Rectal smooth muscle tissue (tissue), 1 donor: ENCODE data around the gene KIF4B.
"Not testable (repeated sequence)": the region's sequence is repeated elsewhere in the genome, so short reads cannot be mapped to it uniquely, and the experiment has no call there.

Experiments used
- H3K27ac ChIP-seq: one replicate; pipeline ENCODE4 v1.7.0; 2013; ENCODE audit warnings: low read depth, low read length, inconsistent platforms
- H3K27me3 ChIP-seq: one replicate; pipeline ENCODE4 v1.7.0; 2013; ENCODE audit warnings: low read length; ENCODE audit not compliant: control insufficient read depth, insufficient read depth
- H3K36me3 ChIP-seq: one replicate; pipeline ENCODE4 v1.7.0; 2013; ENCODE audit warnings: low read length; ENCODE audit not compliant: control insufficient read depth, insufficient read depth
- H3K4me1 ChIP-seq: one replicate; pipeline ENCODE4 v1.7.0; 2013; ENCODE audit warnings: low read length; ENCODE audit not compliant: control insufficient read depth, insufficient read depth
- H3K4me3 ChIP-seq: one replicate; pipeline ENCODE4 v1.7.0; 2013; ENCODE audit warnings: low read length
- H3K9ac ChIP-seq: one replicate; pipeline ENCODE4 v1.7.0; 2013; ENCODE audit warnings: low read length

The KIF4B gene

DNA sequence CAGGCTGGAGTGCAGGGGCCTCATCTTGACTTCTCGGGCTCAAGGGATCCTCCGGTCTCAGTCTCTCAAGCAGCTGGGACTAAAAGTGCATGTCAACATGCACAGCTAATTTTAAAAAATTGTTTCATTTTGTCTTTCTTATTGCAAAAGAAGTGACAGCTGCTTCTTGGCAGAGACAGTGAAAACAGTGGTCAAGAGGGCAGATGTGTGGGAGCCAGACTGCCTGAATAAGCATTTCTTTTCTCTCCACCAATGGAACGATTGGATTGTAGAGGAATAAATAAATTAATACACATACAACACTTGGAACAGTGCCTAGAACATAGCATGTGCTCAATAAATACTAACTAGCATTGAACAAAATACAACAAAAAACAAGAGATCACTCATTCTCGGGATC lies 27.4 kb upstream of the KIF4B start:
- no peak overlapping the region for H3K27ac ChIP-seq
- H3K4me3 ChIP-seq, result no peak overlapping the region
- H3K36me3 ChIP-seq, result no peaks in the 10 kb centered on the region
- no peak overlapping the region for H3K9ac ChIP-seq
- H3K27me3 ChIP-seq, result no peaks in the 10 kb centered on the region
- H3K4me1 ChIP-seq, result no peaks in the 10 kb centered on the region

DNA sequence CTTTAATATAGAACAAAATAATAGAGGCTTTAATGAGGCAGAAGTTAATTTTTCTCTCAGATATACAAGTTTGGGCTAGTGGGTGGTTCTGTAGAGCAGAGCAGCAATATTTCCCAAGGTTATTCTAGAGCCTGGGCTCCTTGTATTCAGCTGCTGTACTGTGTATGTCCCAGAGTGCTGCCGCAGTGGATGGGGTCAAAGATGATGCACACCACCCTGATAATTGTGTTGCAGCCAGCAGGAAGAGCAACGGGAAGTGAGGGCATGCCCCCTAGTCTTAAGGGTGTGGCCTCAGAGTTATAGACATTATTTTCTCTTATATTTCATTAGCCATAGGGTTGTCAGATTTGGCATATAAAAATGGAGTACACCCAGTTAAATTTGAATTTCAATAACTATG lies 23.9 kb upstream of the KIF4B start:
- Histone ChIP-seq H3K9ac (no peak overlapping the region), H3K4me3 (no peak overlapping the region), H3K4me1 (no peaks in the 10 kb centered on the region), H3K27ac (no peak overlapping the region), H3K36me3 (no peaks in the 10 kb centered on the region), H3K27me3 (no peaks in the 10 kb centered on the region)

DNA sequence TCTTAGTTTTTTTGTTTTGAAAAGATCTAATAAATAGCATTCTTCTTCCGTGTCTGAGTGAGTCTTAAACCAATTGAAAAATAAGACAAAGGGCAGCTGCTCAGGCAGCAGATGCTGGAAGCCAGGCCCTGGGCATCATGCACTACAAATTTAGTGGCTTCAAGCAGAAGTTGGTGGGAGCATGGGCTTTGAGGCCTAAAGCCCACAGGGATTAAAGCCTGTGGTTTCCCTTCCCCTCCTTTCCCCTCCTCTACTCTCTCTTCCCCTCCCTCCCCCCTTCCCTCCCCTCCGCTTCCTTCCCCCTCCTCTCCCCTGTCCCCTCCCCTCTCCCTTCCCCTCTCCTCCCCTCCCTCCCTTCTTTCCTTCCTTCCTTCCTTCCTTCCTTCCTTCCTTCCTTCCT lies 20.1 kb upstream of the KIF4B start:
- H3K9ac ChIP-seq, result no peak overlapping the region
- no peaks in the 10 kb centered on the region for H3K36me3 ChIP-seq
- no peak overlapping the region for H3K4me3 ChIP-seq
- no peak overlapping the region for H3K27ac ChIP-seq
- no peaks in the 10 kb centered on the region for H3K27me3 ChIP-seq
- no peaks in the 10 kb centered on the region for H3K4me1 ChIP-seq

DNA sequence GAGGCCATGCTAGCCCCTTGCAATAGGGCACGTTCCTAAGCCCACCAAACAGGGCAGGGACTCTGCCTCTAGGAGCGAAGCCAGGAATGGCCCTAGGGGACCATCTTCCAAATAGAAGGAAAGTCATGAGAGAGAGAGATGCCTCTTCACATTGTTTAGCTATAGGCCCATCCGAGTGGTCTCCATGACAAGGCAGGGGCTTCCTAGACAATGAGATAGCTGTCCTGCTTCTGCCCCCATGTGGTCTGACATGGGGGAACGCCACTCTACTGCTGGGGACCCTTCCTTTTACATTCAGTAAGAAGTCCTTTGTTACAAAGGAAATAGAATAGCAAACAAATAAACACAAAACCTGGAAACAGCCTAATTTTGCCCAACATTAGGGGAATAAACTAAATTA lies 17.9 kb upstream of the KIF4B start:
- no peaks in the 10 kb centered on the region for H3K36me3 ChIP-seq
- H3K4me1 ChIP-seq, result no peaks in the 10 kb centered on the region
- no peak overlapping the region for H3K27ac ChIP-seq
- H3K27me3 ChIP-seq, result no peaks in the 10 kb centered on the region
- no peak overlapping the region for H3K9ac ChIP-seq
- H3K4me3 ChIP-seq, result no peak overlapping the region

DNA sequence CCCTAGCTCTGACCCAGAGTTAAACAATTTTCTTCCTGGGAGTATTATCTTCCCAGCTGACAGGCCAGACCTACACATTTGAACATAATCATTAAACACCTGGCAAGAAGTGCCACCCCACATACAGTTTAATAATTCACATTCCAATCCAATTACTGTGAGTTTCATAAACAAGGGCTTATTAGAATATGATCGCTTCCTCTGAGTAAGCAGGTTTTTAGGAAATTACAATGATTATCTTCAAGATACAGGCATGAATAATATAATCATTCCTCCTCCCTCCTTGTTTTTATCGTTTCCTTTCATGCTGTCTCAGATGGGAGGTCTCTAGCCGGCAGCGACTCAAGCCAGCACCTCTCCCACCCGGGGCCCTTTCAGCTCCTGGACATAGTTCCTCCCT lies 15.8 kb upstream of the KIF4B start:
- no peaks in the 10 kb centered on the region for H3K4me1 ChIP-seq
- H3K9ac ChIP-seq, result no peak overlapping the region
- no peak overlapping the region for H3K4me3 ChIP-seq
- H3K27me3 ChIP-seq, result no peaks in the 10 kb centered on the region
- H3K27ac ChIP-seq, result no peak overlapping the region
- no peaks in the 10 kb centered on the region for H3K36me3 ChIP-seq

DNA sequence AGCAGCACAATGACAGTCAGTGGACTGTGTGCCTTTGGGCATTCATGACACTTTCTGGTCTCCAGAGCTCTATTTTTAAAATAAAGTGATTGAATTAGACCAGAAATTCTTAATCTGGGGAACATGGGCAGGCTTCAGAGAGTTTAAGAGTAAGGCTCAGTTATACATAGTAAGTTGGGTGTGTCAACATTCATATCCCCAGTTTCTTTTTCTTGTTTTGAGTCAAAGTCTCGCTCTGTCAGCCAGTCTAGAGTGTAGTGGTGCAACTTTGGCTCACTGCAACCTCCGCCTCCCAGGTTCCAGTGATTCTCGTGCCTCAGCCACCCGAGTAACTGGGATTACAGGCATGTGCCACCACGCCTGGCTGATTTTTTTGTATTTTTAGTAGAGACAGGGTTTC lies 13.7 kb upstream of the KIF4B start:
- Histone ChIP-seq H3K4me3 (no peak overlapping the region), H3K9ac (no peak overlapping the region), H3K27ac (no peak overlapping the region), H3K4me1 (no peaks in the 10 kb centered on the region), H3K27me3 (no peaks in the 10 kb centered on the region), H3K36me3 (no peaks in the 10 kb centered on the region)

DNA sequence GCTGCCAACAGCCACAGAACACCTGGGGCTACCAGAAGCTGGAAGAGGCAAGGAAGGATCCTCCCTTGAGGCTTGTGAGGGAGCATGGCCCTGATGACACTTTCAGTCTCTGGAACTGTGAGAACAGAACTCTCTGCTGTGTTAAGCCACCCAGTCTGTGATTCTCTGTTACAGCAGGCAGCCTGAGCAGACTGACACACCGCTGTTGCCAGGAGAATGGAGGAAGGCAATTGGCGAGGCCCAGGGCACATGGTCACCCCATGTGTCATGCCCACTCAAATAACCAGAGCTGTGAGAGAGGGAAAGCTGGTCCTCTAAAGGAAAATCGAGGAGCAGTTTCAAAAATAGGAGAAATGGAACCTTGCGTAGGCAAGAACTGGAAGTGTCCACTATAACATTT lies 12.0 kb upstream of the KIF4B start:
- Histone ChIP-seq H3K36me3 (no peaks in the 10 kb centered on the region), H3K4me1 (no peaks in the 10 kb centered on the region), H3K27ac (no peak overlapping the region), H3K4me3 (no peak overlapping the region), H3K27me3 (no peaks in the 10 kb centered on the region), H3K9ac (no peak overlapping the region)

DNA sequence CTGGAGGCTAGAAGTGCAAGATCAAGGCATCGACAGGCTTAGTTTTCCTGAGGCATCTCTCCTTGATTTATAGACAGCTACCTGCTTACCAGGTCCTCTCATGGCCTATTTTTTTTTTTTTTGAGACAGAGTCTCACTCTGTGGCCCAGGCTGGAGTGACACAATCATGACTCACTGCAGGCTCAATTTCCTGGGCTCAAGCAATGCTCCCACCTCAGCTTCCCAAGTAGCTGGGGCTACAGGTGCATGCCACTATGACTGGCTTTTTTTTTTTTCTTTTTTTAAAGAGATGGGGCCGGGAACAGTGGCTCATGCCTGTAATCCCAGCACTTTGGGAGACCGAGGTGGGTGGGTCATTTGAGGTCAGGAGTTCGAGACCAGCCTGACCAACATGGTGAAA lies 10.8 kb upstream of the KIF4B start:
- not testable (repeated sequence) for H3K4me3 ChIP-seq, H3K4me1 ChIP-seq

DNA sequence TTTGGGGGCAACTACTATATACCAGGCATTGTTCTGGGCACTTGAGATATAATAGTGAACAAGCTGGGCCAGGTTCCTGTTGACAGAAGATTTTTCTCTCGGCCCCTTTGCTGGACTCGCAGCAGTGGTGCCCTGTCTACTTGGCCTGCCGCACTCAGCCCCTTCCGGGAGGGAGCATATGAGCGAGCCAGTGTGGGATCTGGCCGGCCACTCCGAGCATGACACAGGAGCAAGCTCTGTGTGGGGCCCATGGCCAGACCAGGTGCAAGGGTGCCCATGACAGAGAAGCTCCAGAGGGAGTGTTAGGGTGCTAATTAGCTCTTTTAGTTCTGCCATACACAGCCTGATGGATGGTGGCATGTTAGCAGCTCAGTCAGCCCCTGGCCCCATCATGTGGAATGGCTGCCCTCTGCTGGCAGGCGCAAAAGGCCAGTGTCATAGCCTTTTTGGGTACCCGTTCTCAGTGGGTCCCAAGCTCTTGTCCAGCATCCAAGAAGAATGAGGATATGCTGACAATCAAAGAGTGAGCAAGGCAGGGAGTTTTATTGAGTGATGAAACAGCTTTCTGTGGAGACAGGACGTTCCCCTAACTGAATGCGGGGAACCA lies 9.3 kb upstream of the KIF4B start:
- Histone ChIP-seq H3K4me3 (no peak overlapping the region), H3K9ac (no peak overlapping the region), H3K4me1 (no peaks in the 10 kb centered on the region), H3K27me3 (no peaks in the 10 kb centered on the region), H3K27ac (no peak overlapping the region), H3K36me3 (no peaks in the 10 kb centered on the region)

More for the DNA sequence above, 10.8 kb upstream of the KIF4B start:
- not testable (repeated sequence) for H3K27ac ChIP-seq, H3K36me3 ChIP-seq, H3K27me3 ChIP-seq, H3K9ac ChIP-seq

DNA sequence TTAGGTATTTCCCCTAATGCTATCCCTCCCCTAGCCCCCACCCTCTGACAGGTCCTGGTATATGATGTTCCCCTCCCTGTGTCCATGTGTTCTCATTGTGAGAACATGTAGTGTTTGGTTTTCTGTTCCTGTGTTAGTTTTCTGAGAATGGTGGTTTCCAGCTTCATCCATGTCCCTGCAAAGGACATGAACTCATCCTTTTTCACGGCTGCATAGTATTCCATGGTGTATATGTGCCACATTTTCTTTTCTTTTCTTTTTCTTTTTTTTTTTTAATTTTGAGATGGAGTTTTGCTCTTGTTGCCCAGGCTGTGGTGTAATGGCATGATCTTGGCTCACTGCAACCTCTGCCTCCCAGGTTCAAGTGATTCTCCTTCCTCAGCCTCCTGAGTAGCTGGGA lies 7.3 kb upstream of the KIF4B start:
- not testable (repeated sequence) for H3K27me3 ChIP-seq, H3K4me3 ChIP-seq, H3K27ac ChIP-seq, H3K4me1 ChIP-seq, H3K9ac ChIP-seq, H3K36me3 ChIP-seq

DNA sequence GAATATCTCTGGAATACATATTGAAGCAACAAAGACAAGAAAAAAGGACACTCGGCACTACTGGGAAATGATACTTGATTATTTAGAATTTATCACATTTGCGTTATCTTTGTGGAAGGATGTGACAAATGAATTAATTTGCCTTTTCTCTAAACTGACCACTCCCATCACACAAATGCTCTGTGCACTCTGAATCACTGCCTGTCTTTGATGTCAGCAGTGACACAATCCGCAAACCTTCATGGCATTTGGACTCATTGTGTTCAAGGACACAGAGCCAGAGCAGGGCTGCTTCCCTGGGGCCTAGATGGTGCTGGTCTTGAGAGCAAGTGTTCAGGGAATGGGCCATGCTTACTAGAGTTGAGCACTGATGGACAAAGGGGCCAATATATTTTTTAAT lies 4.9 kb upstream of the KIF4B start:
- no peaks in the 10 kb centered on the region for H3K4me1 ChIP-seq
- H3K9ac ChIP-seq, result no peak overlapping the region
- H3K36me3 ChIP-seq, result no peaks in the 10 kb centered on the region
- no peaks in the 10 kb centered on the region for H3K27me3 ChIP-seq
- H3K4me3 ChIP-seq, result no peak overlapping the region
- no peak overlapping the region for H3K27ac ChIP-seq

DNA sequence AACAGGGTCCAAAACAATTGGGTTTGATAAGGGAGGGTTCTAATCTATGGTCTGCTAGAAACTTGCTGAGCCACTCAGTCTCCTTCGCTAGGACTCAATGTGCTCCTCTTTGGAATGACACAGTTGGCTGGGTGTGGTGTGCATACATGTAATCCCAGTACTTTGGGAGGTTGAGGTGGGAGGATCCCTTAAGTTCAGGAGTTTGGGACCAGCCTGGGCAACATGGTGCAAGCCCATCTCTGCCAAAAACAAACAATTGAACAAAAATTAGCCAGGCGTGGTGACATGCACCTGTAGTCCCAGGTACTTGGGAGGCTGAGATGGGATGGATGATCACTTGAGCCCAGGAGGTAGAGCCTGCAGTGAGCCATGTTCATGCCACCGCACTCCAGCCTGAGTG lies 2.7 kb upstream of the KIF4B start:
- Histone ChIP-seq H3K9ac (no peak overlapping the region), H3K4me1 (no peaks in the 10 kb centered on the region), H3K27me3 (no peaks in the 10 kb centered on the region), H3K27ac (no peak overlapping the region), H3K36me3 (no peaks in the 10 kb centered on the region), H3K4me3 (no peak overlapping the region)

DNA sequence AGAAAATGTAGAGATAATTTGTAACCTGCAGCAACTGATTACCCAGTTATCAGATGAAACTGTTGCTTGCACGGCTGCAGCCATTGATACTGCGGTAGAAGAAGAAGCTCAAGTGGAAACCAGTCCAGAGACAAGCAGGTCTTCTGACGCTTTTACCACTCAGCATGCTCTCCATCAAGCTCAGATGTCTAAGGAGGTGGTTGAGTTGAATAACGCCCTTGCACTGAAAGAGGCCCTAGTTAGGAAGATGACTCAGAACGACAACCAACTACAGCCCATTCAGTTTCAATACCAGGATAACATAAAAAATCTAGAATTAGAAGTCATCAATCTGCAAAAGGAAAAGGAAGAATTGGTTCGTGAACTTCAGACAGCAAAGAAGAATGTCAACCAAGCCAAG lies 1.7 kb downstream of the KIF4B start:
- Histone ChIP-seq H3K4me1 (no peaks in the 10 kb centered on the region), H3K4me3 (no peak overlapping the region), H3K36me3 (no peaks in the 10 kb centered on the region), H3K27me3 (no peaks in the 10 kb centered on the region), H3K27ac (no peak overlapping the region), H3K9ac (no peak overlapping the region)
